Breast epithelium (tissue), 3 donors: ENCODE measurements around the gene ESPN.
"Not testable (repeated sequence)": the region's sequence is repeated elsewhere in the genome, so short reads cannot be mapped to it uniquely, and the experiment has no call there.

Experiments used
- POLR2A ChIP-seq: fragments of 450-650 bp; IDR thresholded peaks from one replicate; pipeline ENCODE4 v1.6.1; 2016; ENCODE audit warnings: antibody characterized with exemption, mild to moderate bottlenecking, moderate library complexity
- POLR2AphosphoS5 ChIP-seq, 3 donors: sonication (generic); formaldehyde crosslinking; IDR thresholded peaks; one replicate each; pipeline ENCODE4 v1.6.1; 2017; ENCODE audit warnings: antibody characterized with exemption in 3 of 3
- TF ChIP-seq, protein P1 (sequence below), 3 donors: fragments of 450-650 bp; IDR thresholded peaks; one replicate each; pipeline ENCODE4 v1.5.1; 2016 to 2017; ENCODE audit warnings: antibody characterized with exemption in 3 of 3, mild to moderate bottlenecking in 3 of 3, moderate library complexity in 3 of 3

DNA sequence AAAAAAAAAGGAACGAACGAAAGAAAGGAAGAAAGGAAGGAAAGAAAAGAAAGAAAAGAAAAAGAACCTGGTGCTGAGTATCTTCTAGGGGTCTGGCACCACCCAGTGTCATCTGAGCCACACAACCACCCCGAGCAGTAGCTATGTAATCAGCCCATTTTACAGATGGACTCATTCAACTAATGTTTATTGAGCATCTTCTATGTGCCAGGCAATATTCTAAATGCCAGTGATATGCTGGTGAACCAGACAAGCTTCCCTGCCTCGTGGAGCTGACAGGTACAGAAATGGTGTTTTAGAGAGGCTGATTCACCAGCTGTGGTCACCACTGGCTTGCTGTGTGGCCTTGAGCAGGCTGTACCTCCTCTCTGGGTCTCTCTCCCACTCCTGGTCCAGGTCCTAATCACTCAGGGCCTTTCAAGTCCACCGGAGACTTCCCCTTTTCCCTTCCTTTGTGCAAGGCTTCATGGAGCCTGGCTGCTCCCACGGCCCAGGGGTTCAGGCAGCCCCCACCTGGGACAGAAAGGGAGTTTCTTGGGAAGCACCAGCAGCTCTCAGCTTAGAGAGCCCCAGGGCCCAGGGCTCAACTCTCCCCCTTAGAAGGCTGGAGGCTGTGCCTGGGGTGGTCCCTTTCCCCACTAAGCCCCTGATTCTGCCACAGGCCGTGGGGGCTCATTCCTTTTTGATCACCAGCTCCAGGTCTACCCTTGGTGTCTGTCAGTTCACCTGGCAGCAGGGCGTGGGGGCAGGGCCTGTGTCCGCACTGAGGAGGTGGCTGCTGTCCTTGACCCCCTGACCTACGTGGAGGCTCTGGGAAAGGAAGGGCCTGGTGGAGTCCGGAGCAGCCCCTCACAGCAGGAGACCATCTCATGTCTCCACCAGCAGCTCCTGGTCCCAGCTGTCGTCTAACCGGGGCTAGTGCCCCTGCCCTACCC, 7.3 kb downstream of the ESPN start:
- not testable (repeated sequence) for TF ChIP-seq POLR2A; POLR2AphosphoS5 (IDR thresholded peaks at IDR 0.05)
- TF ChIP-seq, protein P1, sequence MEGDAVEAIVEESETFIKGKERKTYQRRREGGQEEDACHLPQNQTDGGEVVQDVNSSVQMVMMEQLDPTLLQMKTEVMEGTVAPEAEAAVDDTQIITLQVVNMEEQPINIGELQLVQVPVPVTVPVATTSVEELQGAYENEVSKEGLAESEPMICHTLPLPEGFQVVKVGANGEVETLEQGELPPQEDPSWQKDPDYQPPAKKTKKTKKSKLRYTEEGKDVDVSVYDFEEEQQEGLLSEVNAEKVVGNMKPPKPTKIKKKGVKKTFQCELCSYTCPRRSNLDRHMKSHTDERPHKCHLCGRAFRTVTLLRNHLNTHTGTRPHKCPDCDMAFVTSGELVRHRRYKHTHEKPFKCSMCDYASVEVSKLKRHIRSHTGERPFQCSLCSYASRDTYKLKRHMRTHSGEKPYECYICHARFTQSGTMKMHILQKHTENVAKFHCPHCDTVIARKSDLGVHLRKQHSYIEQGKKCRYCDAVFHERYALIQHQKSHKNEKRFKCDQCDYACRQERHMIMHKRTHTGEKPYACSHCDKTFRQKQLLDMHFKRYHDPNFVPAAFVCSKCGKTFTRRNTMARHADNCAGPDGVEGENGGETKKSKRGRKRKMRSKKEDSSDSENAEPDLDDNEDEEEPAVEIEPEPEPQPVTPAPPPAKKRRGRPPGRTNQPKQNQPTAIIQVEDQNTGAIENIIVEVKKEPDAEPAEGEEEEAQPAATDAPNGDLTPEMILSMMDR (IDR thresholded peaks at IDR 0.05), result not testable (repeated sequence)
